Neuron (in vitro differentiated cells): ENCODE measurements around the gene MRPL52.
"Not testable (repeated sequence)": the region's sequence is repeated elsewhere in the genome, so short reads cannot be mapped to it uniquely, and the experiment has no call there.

ENCODE experiments used
- H2AFZ ChIP-seq: one replicate; pipeline ENCODE4 v1.6.1; 2013; ENCODE audit warnings: low read depth, mild to moderate bottlenecking, inconsistent platforms, low read length, moderate library complexity
- H3K27me3 ChIP-seq: one replicate; pipeline ENCODE4 v1.6.1; 2013; ENCODE audit warnings: low read length; ENCODE audit not compliant: insufficient read depth
- H3K36me3 ChIP-seq: one replicate; pipeline ENCODE4 v1.6.1; 2013; ENCODE audit warnings: low read length; ENCODE audit not compliant: insufficient read depth
- H3K4me1 ChIP-seq: one replicate; pipeline ENCODE4 v1.6.1; 2013; ENCODE audit warnings: low read length; ENCODE audit not compliant: insufficient read depth
- H3K4me3 ChIP-seq: 2 replicates; pipeline ENCODE4 v1.5.1; 2013; ENCODE audit warnings: mild to moderate bottlenecking, low read length, moderate library complexity
- H3K9me3 ChIP-seq: one replicate; pipeline ENCODE4 v1.6.1; 2013; ENCODE audit warnings: low read length

The MRPL52 gene

GRCh38 chr14:22798528-22798927, 31.2 kb upstream of the MRPL52 start:
- Histone ChIP-seq H3K9me3 (no peaks in the 10 kb centered on the region), H3K4me1 (no peaks in the 10 kb centered on the region), H3K27me3 (no peaks in the 10 kb centered on the region), H2AFZ (no peak overlapping the region), H3K36me3 (no peaks in the 10 kb centered on the region), H3K4me3 (no peak overlapping the region)

GRCh38 chr14:22800346-22800745, 29.3 kb upstream of the MRPL52 start:
- Histone ChIP-seq H3K9me3 (no peaks in the 10 kb centered on the region), H3K27me3 (no peaks in the 10 kb centered on the region), H3K36me3 (no peaks in the 10 kb centered on the region), H3K4me1 (no peaks in the 10 kb centered on the region), H3K4me3 (no peak overlapping the region), H2AFZ (no peak overlapping the region)

GRCh38 chr14:22801716-22802115, 28.0 kb upstream of the MRPL52 start:
- no peaks in the 10 kb centered on the region for H3K9me3 ChIP-seq
- no peak overlapping the region for H3K4me3 ChIP-seq
- H3K27me3 ChIP-seq = no peaks in the 10 kb centered on the region
- H2AFZ ChIP-seq = no peak overlapping the region
- H3K36me3 ChIP-seq = no peaks in the 10 kb centered on the region
- H3K4me1 ChIP-seq = no peaks in the 10 kb centered on the region

GRCh38 chr14:22802860-22803686, 26.6 kb upstream of the MRPL52 start:
- H3K9me3 ChIP-seq = no peaks in the 10 kb centered on the region
- H3K4me1 ChIP-seq = no peaks in the 10 kb centered on the region
- H3K36me3 ChIP-seq = no peaks in the 10 kb centered on the region
- no peak overlapping the region for H2AFZ ChIP-seq
- no peaks in the 10 kb centered on the region for H3K27me3 ChIP-seq
- H3K4me3 ChIP-seq = no peak overlapping the region

- Histone ChIP-seq H3K36me3 (no peaks in the 10 kb centered on the region), H3K9me3 (no peaks in the 10 kb centered on the region), H3K4me1 (no peaks in the 10 kb centered on the region), H2AFZ (no peak overlapping the region), H3K4me3 (no peak overlapping the region), H3K27me3 (no peaks in the 10 kb centered on the region)
Measured at GRCh38 chr14:22803687-22803974, 26.1 kb upstream of the MRPL52 start.

- not testable (repeated sequence) for H3K9me3 ChIP-seq, H3K27me3 ChIP-seq, H3K36me3 ChIP-seq, H3K4me3 ChIP-seq, H3K4me1 ChIP-seq, H2AFZ ChIP-seq
Measured at GRCh38 chr14:22805235-22805634, 24.5 kb upstream of the MRPL52 start.

GRCh38 chr14:22807432-22808087, 22.1 kb upstream of the MRPL52 start:
- H2AFZ ChIP-seq = no peak overlapping the region
- H3K4me1 ChIP-seq = no peaks in the 10 kb centered on the region
- H3K27me3 ChIP-seq = no peaks in the 10 kb centered on the region
- H3K9me3 ChIP-seq = no peaks in the 10 kb centered on the region
- no peaks in the 10 kb centered on the region for H3K36me3 ChIP-seq
- no peak overlapping the region for H3K4me3 ChIP-seq

- H3K27me3 ChIP-seq = no peaks in the 10 kb centered on the region
- H3K36me3 ChIP-seq = no peaks in the 10 kb centered on the region
- H3K4me1 ChIP-seq = no peaks in the 10 kb centered on the region
Measured at GRCh38 chr14:22808388-22809209, 21.1 kb upstream of the MRPL52 start.

GRCh38 chr14:22811722-22812121, 18.0 kb upstream of the MRPL52 start:
- Histone ChIP-seq H3K4me3 (no peak overlapping the region), H3K27me3 (no peaks in the 10 kb centered on the region), H3K9me3 (no peaks in the 10 kb centered on the region), H3K4me1 (no peaks in the 10 kb centered on the region), H2AFZ (no peak overlapping the region), H3K36me3 (no peaks in the 10 kb centered on the region)

More at GRCh38 chr14:22808388-22809209, 21.1 kb upstream of the MRPL52 start:
- Histone ChIP-seq H3K9me3 (no peaks in the 10 kb centered on the region), H2AFZ (no peak overlapping the region), H3K4me3 (no peak overlapping the region)

GRCh38 chr14:22812744-22813143, 16.9 kb upstream of the MRPL52 start:
- Histone ChIP-seq H3K4me3 (no peak overlapping the region), H3K9me3 (no peaks in the 10 kb centered on the region), H3K27me3 (no peaks in the 10 kb centered on the region), H3K4me1 (no peaks in the 10 kb centered on the region), H2AFZ (no peak overlapping the region), H3K36me3 (no peaks in the 10 kb centered on the region)

- Histone ChIP-seq H3K27me3 (no peaks in the 10 kb centered on the region), H3K36me3 (no peaks in the 10 kb centered on the region), H3K4me1 (no peaks in the 10 kb centered on the region), H3K4me3 (no peak overlapping the region), H3K9me3 (no peaks in the 10 kb centered on the region), H2AFZ (no peak overlapping the region)
Measured at GRCh38 chr14:22813145-22813544, 16.5 kb upstream of the MRPL52 start.

GRCh38 chr14:22814373-22814772, 15.3 kb upstream of the MRPL52 start:
- Histone ChIP-seq H3K27me3 (peaks cover under 1% of the 10 kb centered on the region), H3K9me3 (no peaks in the 10 kb centered on the region), H3K4me1 (no peaks in the 10 kb centered on the region), H2AFZ (no peak overlapping the region), H3K36me3 (no peaks in the 10 kb centered on the region), H3K4me3 (no peak overlapping the region)
